Gastrocnemius medialis (tissue), 4 donors: ENCODE measurements around the gene PARD3.

Experiments used
- CTCF ChIP-seq, 5 experiments: fragments of 450-650 bp in 3 of 5; fragments of 200-600 bp in 2 of 5; sonication (generic) in 2 of 5; IDR thresholded peaks in 4 of 5; conservative IDR thresholded peaks in 1 of 5; 1 replicate in 4 of 5; 2 replicates in 1 of 5; pipeline ENCODE4 v1.5.1; 2016 to 2019; ENCODE audit warnings: antibody characterized with exemption in 5 of 5, mild to moderate bottlenecking in 3 of 5, moderate library complexity in 3 of 5
- POLR2A ChIP-seq, 2 donors: fragments of 450-650 bp; IDR thresholded peaks; one replicate each; pipeline ENCODE4 v1.6.1; 2017; ENCODE audit warnings: antibody characterized with exemption in 2 of 2, mild to moderate bottlenecking in 2 of 2, moderate library complexity in 2 of 2

- TF ChIP-seq CTCF (IDR thresholded peaks at IDR 0.05 in 4 of 5, conservative IDR thresholded peaks at IDR 0.05 in 1 of 5) (no peak), POLR2A (IDR thresholded peaks at IDR 0.05) (no peak)
Measured at GRCh38 chr10:34796133-34796532, 19.0 kb downstream of the PARD3 start.
